HS-27A (cell line): ENCODE results near the gene MBNL2.

Experiments used
- DNase-seq: peaks from one replicate; pipeline ENCODE4 v3.0.0-alpha.2; 2012; ENCODE audit warnings: low read depth, missing footprints

MBNL2 gene

GRCh38 chr13:97273341-97273831 lies 51.3 kb downstream of the MBNL2 start:
- no peak for DNase-seq

GRCh38 chr13:97274829-97275649 lies 52.9 kb downstream of the MBNL2 start:
- DNase-seq = peak; percentile 56

GRCh38 chr13:97275776-97276501 lies 53.8 kb downstream of the MBNL2 start:
- no peak for DNase-seq

GRCh38 chr13:97276862-97277269 lies 54.7 kb downstream of the MBNL2 start:
- no peak for DNase-seq

DNA sequence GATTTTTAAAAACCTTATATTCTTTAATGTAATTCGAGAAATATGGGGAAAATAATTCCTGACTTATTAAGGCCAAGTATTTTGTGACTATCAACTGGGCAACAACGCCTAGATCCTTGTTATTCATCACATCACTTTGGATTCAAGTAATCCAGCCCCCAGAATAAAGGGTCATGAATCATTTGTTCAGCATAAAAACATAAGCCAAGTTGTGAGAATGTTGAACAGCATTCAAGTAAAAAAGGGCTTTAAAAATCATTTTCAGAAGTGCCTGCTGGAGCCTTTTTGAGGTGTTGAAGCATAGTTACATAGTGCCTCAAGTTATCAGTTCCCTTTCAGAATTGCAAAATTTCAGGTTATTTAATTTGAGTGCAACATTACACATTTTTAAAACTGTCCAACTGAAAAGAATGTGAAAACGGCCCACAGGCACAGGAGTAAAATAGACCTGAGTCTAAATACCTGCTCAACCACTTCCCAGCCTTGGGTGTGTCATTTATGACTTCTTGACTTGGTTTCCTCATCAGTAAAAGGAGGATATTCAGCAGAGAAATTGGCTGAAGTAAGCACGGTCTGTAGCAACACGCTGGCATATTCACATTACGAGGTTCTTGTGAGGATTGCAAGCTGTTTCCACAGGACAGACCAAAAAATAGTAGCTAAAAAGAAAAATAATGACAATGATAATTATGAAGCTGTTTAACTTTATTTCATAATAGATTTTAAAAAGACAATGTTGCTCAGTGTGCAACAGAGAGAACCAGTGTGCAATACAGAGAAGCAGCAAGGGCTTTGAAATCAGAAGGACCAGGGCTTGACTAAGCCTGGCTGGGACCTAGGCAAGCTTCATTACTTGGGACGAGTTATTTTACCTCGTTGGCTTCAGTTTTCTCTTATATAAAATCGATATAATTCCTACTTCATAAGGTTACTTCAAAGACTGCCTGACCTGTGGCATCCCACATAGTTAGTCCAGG lies 56.6 kb downstream of the MBNL2 start:
- no peak for DNase-seq

DNA sequence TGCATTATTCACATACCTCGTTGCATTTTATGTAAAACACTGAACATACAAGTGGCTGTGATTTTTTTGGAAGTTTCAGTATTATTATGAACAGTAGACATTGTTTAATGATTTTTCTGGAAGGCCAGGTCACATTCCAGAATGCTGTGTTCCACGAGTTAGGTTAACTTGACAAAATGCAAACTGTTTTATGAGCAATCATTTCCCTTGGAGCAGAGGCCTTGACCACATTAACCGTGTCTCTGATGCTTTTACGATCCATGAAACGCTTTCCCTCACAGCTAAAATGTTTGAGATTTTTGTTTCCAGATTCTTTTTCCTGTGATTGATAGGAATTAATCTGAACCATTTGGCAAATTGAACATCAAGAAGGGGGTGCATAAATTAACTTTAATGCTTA lies 57.8 kb downstream of the MBNL2 start:
- no peak for DNase-seq

DNA sequence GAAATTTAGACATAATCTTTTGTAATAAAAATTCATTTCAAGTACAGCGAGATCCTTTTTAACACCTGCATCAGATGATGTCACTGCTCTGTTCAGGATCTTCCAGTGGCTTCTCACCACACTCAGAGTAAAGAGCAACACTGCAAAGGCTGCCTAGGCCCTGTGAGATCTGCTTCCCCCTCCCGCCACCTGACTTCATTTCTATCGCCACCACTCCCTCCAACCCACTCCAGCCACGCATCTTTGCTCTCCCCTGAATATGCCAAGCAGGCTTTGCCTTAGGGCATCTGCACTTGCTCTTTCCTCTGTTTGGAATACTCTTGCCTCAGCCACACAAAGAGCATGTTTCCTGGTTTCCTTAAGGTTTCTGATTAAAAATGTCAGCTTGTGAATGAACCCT lies 58.3 kb downstream of the MBNL2 start:
- DNase-seq = no peak

GRCh38 chr13:97281028-97281427 lies 58.9 kb downstream of the MBNL2 start:
- no peak for DNase-seq

GRCh38 chr13:97282705-97283104 lies 60.6 kb downstream of the MBNL2 start:
- no peak for DNase-seq

GRCh38 chr13:97283888-97284287 lies 61.8 kb downstream of the MBNL2 start:
- no peak for DNase-seq

- no peak for DNase-seq
Measured at GRCh38 chr13:97284558-97284957, 62.4 kb downstream of the MBNL2 start.

DNA sequence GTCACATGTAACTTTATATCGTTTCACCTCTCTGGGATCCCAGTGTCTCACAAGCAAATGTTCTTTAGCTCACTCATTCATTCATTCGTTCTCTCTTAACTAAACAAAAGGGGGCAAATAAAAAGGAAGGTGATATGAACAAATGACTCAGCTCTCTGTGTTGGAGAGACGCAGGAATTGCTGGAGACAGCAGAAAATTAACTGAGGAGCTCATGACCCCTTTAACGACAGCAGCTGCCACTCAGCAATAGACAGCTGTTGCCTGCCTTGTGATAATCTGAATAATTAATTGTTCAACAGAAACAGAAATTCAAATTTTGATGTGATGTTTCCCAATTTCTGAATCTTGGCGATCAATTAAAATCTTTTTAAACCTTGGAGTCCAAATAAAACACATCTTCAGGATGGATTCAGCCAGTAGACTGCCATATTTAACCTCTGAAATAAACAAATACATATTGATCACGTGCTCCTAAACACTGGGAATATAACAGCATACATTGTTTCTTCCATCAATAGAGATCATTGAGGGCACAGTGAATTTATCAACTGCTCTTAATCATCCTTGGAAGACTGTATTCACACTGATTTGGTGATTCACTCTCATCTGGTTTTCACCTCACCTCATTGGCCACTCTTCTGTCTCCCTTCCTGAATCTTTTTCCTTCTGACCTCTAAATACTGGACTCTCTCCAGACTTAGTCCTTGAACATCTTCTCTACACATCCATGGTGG lies 63.3 kb downstream of the MBNL2 start:
- DNase-seq = no peak

GRCh38 chr13:97286317-97287046 lies 64.3 kb downstream of the MBNL2 start:
- no peak for DNase-seq

GRCh38 chr13:97287047-97287383 lies 64.9 kb downstream of the MBNL2 start:
- no peak for DNase-seq

DNA sequence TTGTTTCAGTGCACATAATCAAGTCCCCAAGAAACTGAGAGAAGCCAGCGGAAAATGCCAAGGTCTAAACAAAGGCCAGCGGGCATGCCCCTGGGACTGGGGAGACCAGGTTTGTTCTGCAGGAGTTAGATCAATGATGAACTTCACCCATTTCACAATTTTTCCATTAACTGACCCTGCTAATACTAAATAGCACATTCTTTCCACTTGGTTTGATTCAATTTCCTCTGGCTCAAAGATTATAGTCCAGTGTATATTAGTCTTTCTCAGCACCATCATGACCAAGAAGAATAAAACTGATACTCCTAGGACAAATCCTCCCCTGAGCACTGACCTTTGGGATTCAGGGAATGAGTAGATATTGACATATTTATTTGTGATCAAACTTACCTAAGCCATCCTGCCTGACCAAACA lies 66.4 kb downstream of the MBNL2 start:
- DNase-seq = no peak

DNA sequence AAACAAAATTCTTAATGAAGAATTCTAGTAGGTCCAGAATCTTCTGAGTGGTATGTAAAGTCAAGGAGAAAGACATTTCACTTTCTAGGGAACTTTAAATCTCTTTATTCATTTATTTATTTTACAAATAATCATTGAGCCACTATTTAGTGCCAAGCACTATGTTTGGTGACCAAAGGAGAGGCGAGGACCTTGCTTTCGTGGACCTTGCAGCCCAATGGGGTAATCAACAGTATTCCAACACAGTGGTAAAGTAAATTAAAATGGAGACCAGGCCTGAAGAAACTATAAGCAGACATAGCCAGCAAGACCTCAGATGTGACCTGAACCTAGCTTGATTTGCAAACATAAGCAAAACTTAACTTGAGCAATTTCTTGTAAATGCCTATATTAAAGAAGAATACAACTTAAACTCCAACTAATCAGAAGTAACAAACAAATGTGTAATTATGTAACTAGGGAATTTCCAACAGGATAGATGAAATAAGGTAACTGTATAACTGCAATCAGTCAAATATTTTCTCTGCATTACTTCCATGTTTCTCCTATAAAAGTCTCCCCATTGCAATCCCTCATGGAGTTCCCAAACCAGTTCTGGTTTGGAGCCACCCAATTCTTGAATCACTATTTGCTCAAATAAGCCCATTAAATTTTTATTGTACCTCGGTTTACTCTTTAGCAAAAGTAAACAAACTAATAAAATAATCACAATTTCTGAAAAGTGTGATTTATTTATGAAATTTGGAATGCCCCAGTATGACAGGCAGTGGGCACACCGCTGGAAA lies 67.6 kb downstream of the MBNL2 start:
- DNase-seq = no peak

GRCh38 chr13:97295283-97296182 lies 73.4 kb downstream of the MBNL2 start:
- DNase-seq = no peak

DNA sequence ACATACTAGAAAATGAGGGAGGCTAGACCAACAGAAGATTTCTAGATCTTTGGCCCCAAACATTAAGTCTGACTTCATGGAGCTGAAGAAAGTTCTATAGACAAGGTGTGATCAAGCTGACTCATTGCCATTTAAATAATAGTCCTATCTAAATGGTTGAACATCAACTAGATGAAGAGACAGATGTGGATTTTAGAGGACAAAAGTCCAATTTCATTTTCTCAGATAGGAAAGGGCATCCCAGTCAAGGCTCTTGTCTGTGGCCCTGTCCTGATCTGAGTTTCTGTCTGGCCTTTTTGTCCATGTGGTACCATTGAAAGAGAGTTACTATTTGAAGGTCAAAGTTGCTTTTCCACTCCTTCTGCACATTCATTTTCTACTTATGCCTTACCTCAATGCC lies 74.6 kb downstream of the MBNL2 start:
- no peak for DNase-seq

DNA sequence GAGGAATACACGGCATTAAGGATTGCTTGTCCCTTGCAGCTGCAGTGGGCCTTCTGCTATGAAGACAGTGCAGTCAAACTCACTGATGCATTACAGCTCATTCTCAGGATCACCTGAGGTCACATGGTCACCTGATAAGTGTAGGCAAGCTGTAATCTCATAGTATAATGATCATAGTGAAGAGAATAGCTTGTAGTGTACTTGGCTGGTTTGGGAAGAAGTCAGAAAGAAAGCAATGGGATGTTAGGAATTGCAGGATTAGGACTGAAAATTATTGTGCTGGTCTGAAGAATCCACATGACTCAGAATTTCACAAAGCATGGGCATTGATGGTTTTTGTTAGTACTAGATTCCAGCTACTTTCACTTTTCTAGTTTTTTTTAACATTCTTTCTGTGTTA lies 76.7 kb downstream of the MBNL2 start:
- no peak for DNase-seq
